Lung (tissue), 16 donors: ENCODE results near the gene DCUN1D4. TPM values are rescaled to one million over a fixed set of nuclear protein-coding genes. Genes with fewer than 3 reads are reported as not detected.

Source experiments
- ATAC-seq: fragments of 200-7000 bp; cut with Tn5 transposase; one replicate; pipeline ENCODE4 v1.9.1; 2020; ENCODE audit warnings: moderate number of reproducible peaks; ENCODE audit not compliant: insufficient read depth, low FRiP score
- DNase-seq, 3 donors: peaks; one replicate each; pipeline ENCODE4 v3.0.0-alpha.2; 2013 to 2017
- H3K27ac ChIP-seq, 2 donors: one replicate each; pipeline ENCODE4 v1.5.1; 2013; ENCODE audit warnings: mild to moderate bottlenecking in 2 of 2, moderate library complexity in 2 of 2, control low read depth in 1 of 2, inconsistent platforms in 1 of 2, low read depth in 1 of 2, low read length in 1 of 2
- H3K27me3 ChIP-seq, 3 donors: one replicate each; pipeline ENCODE4 v1.5.1; 2013; ENCODE audit warnings: low read length in 2 of 3; ENCODE audit not compliant: control insufficient read depth in 3 of 3, insufficient read depth in 3 of 3
- H3K36me3 ChIP-seq, 4 donors: one replicate each; pipeline ENCODE4 v1.5.1; 2013; ENCODE audit warnings: low read length in 4 of 4, mild to moderate bottlenecking in 1 of 4, moderate library complexity in 1 of 4; ENCODE audit not compliant: control insufficient read depth in 4 of 4, insufficient read depth in 4 of 4
- H3K4me1 ChIP-seq, 5 donors: one replicate each; pipeline ENCODE4 v1.5.1; 2013; ENCODE audit warnings: low read length in 5 of 5, mild to moderate bottlenecking in 2 of 5, moderate library complexity in 1 of 5; ENCODE audit not compliant: control insufficient read depth in 5 of 5, insufficient read depth in 5 of 5
- H3K4me3 ChIP-seq: one replicate; pipeline ENCODE4 v1.5.1; 2013; ENCODE audit warnings: mild to moderate bottlenecking, control low read depth, moderate library complexity
- H3K9ac ChIP-seq, 2 donors: one replicate each; pipeline ENCODE4 v1.5.1; 2013; ENCODE audit warnings: low read length in 2 of 2, control low read depth in 1 of 2; ENCODE audit not compliant: insufficient read depth in 1 of 2
- H3K9me3 ChIP-seq, 4 donors: one replicate each; pipeline ENCODE4 v1.5.1; 2013; ENCODE audit warnings: low read length in 3 of 4, mild to moderate bottlenecking in 1 of 4, moderate library complexity in 1 of 4; ENCODE audit not compliant: control insufficient read depth in 4 of 4, insufficient read depth in 3 of 4
- CTCF ChIP-seq: IDR thresholded peaks from 2 replicates; pipeline ENCODE4 v1.5.1; 2012; ENCODE audit warnings: mild to moderate bottlenecking; ENCODE audit errors: control extremely low read depth, extremely low read depth
- WGBS, 2 donors: extraction: QIAGEN DNeasy Blood & Tissue Kit; methylation state at CpG; one replicate each; pipeline ENCODE4 v1.1.7; 2013; 5-methylcytosine and 5-hydroxymethylcytosine counted together
- long read RNA-seq, 5 donors: transcript quantifications; one replicate each; lab custom pipeline, GENCODE V29; 2026
- polyA plus RNA-seq, 2 donors: library from polyadenylated mRNA; stranded (reverse); fragments of 200-250 nt; gene quantifications; one replicate each; pipeline ENCODE4 v1.2.1, GENCODE V29; 2013
- total RNA-seq, 2 donors: library from RNA; depleted of rRNA in 1 of 2; stranded (reverse); fragments of >200 nt in 1 of 2; gene quantifications; one replicate each; pipeline ENCODE4 v1.2.1, GENCODE V29; 2014 to 2021
- donor health status: control.
- donor health status: control.
- donor health status: Bipolar disorder and iron deficiency.
- donor health status: healthy.
- donor health status: DM: yes; HTN: yes; CAD: no.

DCUN1D4 gene
- total RNA-seq (10 to 100 TPM; 26.0 to 43.9 TPM), polyA plus RNA-seq (10 to 100 TPM in 1 of 2 donors, 1 to 10 TPM in 1; 8.8 to 10.7 TPM)
- long read RNA-seq, donor 1, full-length matches to known transcripts, result 11 of 11 reads
- long read RNA-seq, donor 1, partial matches to known transcripts, result 0 of 11 reads
- long read RNA-seq, donor 1, other reads (novel, unspliced or antisense), result 0 of 11 reads
- long read RNA-seq, donor 2, partial matches to known transcripts, result 0 of 2 reads
- long read RNA-seq, donor 2, other reads (novel, unspliced or antisense), result 0 of 2 reads
- long read RNA-seq, donor 3, full-length matches to known transcripts, result 1 of 1 reads
- long read RNA-seq, donor 3, partial matches to known transcripts, result 0 of 1 reads
- long read RNA-seq, donor 3, other reads (novel, unspliced or antisense), result 0 of 1 reads
- long read RNA-seq, donor 4, result 0 reads
- long read RNA-seq, donor 5, full-length matches to known transcripts, result 5 of 26 reads
- long read RNA-seq, donor 5, partial matches to known transcripts, result 21 of 26 reads
- long read RNA-seq, donor 5, other reads (novel, unspliced or antisense), result 0 of 26 reads

GRCh38 chr4:51842554-51843308 lies at the start of gene DCUN1D4:
TSS of gene DCUN1D4 (plus strand) at chr4:51843153. CDS start at chr4:51843243, 90 bp downstream.
- WGBS, 2 donors, result 0% methylated on average over 66 to 68 of the region's 68 CpGs
- peak; percentile 100 for DNase-seq

GRCh38 chr4:51820443-51821234 lies 22.3 kb upstream of the DCUN1D4 start:
- no peaks in the 10 kb centered on the region for H3K36me3 ChIP-seq
- no peak overlapping the region for H3K9ac ChIP-seq
- no peak overlapping the region for H3K4me3 ChIP-seq
- 85 to 89% methylated on average over 8 of the region's 8 CpGs for WGBS, 2 donors
- H3K27me3 ChIP-seq, result no peaks in the 10 kb centered on the region
- ATAC-seq (no peak), DNase-seq (no peak)
- no peaks in the 10 kb centered on the region for H3K4me1 ChIP-seq
- H3K9me3 ChIP-seq, result peaks cover 0 to 18% (median 11%) of the 10 kb centered on the region in 4 donors
- no peak for TF ChIP-seq CTCF
- no peak overlapping the region for H3K27ac ChIP-seq

More at GRCh38 chr4:51842554-51843308, at the start of gene DCUN1D4:
- Histone ChIP-seq H3K9me3 (peaks cover 0 to 2% (median 0%) of the 10 kb centered on the region in 4 donors), H3K27me3 (no peaks in the 10 kb centered on the region), H3K36me3 (no peaks in the 10 kb centered on the region), H3K4me1 (peaks cover 0 to 14% (median 5%) of the 10 kb centered on the region in 5 donors), H3K4me3 (peak within 1 kb of the TSS; percentile 92), H3K9ac (peak within 1 kb of the TSS; percentile 41 to 43), H3K27ac (peak within 1 kb of the TSS; percentile 90 to 98)
- TF ChIP-seq CTCF, result no peak
- peak; percentile 96 for ATAC-seq

- Histone ChIP-seq H3K4me1 (no peaks in the 10 kb centered on the region), H3K4me3 (no peak overlapping the region), H3K9me3 (peaks cover 0 to 14% (median under 1%) of the 10 kb centered on the region in 4 donors), H3K36me3 (no peaks in the 10 kb centered on the region), H3K9ac (no peak overlapping the region), H3K27me3 (no peaks in the 10 kb centered on the region), H3K27ac (no peak overlapping the region)
- no peak for DNase-seq
- 57 to 62% methylated on average over 5 of the region's 5 CpGs for WGBS, 2 donors
- no peak for ATAC-seq
- TF ChIP-seq CTCF, result no peak
Measured at GRCh38 chr4:51825341-51825740, 17.6 kb upstream of the DCUN1D4 start.
